Measurements from ENCODE around the gene MSANTD2. TPM values are rescaled to one million over a fixed set of nuclear protein-coding genes. Genes with fewer than 3 reads are reported as not detected.

MSANTD2 gene
- total and polyA plus RNA-seq, 2 of the 4 experiments (the other 2 are of a cell fraction) = 5.0 to 6.0 TPM

- POLR2A ChIA-PET (ENCODE audit: unreplicated experiment) = no interaction called here
Measured at GRCh38 chr11:124743050-124743449, 57.2 kb downstream of the MSANTD2 start.

More at GRCh38 chr11:124743050-124743449, 57.2 kb downstream of the MSANTD2 start:
- Histone ChIP-seq H3K23ac (ENCODE audit: low read depth, low read length) (no peak overlapping the region), H2BK20ac (ENCODE audit: low read depth, low read length) (no peak overlapping the region), H3K9me1 (ENCODE audit: insufficient read depth, low read length) (0 out of 2 replicates have a peak, but pooled peaks cover 5% of the 10 kb centered on the region), H3K4me2 (ENCODE audit: low read depth, low read length) (no peak overlapping the region), H3K36me3 (ENCODE audit: control insufficient read depth, insufficient read depth, low read length) (no peaks in the 10 kb centered on the region), H3K4ac (ENCODE audit: low read depth, low read length) (no peak overlapping the region), H3K27me3 (ENCODE audit: control insufficient read depth, insufficient read depth, low read length) (peaks cover 5% of the 10 kb centered on the region; the same call in 1 of the 2 replicates), H4K5ac (ENCODE audit: low read depth, low read length) (no peak overlapping the region), H3K27ac (ENCODE audit: insufficient read depth, low read length) (no peak overlapping the region), H3K9me3 (ENCODE audit: control insufficient read depth, insufficient read depth, low read length) (no peaks in the 10 kb centered on the region), H2BK15ac (ENCODE audit: low read depth, low read length) (no peak overlapping the region), H3K4me1 (ENCODE audit: control insufficient read depth, insufficient read depth, low read length) (peaks cover 4% of the 10 kb centered on the region; the same call in 1 of the 2 replicates), H4K8ac (ENCODE audit: low read depth in 2 of 2, low read length in 2 of 2) (no peak overlapping the region), H4K20me1 (ENCODE audit: insufficient read depth, low read length) (no peaks in the 10 kb centered on the region), H3K18ac (ENCODE audit: low read depth, low read length) (no peak overlapping the region), H2AK9ac (replicated peaks; ENCODE audit: low read depth, low read length, poor library complexity) (no peak overlapping the region), H2BK120ac (ENCODE audit: low read depth, low read length) (no peak overlapping the region), H3K79me1 (ENCODE audit: low read depth in 1 of 2, low read length in 2 of 2) (peaks cover 0 to 7% of the 10 kb centered on the region in 2 experiments; a peak in 2 of 4 replicates), H4K91ac (ENCODE audit: insufficient read depth, low read depth, low read length) (no peak overlapping the region), H3K9ac (ENCODE audit: low read depth, low read length) (no peak overlapping the region), H3K14ac (replicated peaks; ENCODE audit: low read depth, low read length) (no peak overlapping the region), H2AK5ac (ENCODE audit: low read depth, low read length) (no peak overlapping the region), H3K56ac (ENCODE audit: extremely low read depth, insufficient read depth, low read length) (no peak overlapping the region), H2BK5ac (ENCODE audit: low read depth, low read length, poor library complexity, severe bottlenecking) (no peak overlapping the region), H2AFZ (replicated peaks; ENCODE audit: low read length, poor library complexity) (no peak overlapping the region), H3K4me3 (ENCODE audit: insufficient read depth, low read depth, low read length) (no peak overlapping the region)
- in situ Hi-C loops (cut with MboI; ENCODE audit: low sequenced_read_pairs) = no loop called here
- CTCF ChIA-PET = interaction anchor here (0.6 kb wide), 1 partner anchor 37 kb away, joined by 3 read pairs; no protein-coding TSS in a partner anchor
- ATAC-seq (ENCODE audit: low read depth) (no peak), DNase-seq (no peak)
- BruUV-seq (replicated peaks) = no TSS peak
- dilution Hi-C loops (cut with HindIII; ENCODE audit: low sequenced_read_pairs, unreplicated experiment) = no loop called here
- intact Hi-C loops (cut with micrococcal nuclease) = loop anchor here (10.0 kb wide), 1 partner anchor 68 kb away; the partner anchor contains the start of genes SIAE and SPA17
- WGBS, 2 experiments (ENCODE audit: extremely low coverage in 2 of 2, insufficient read length in 1 of 2) = no CpG with 5 or more reads among the region's 6 CpGs
- TF ChIP-seq MXI1 (IDR thresholded peaks at IDR 0.05; ENCODE audit: borderline replicate concordance, low read depth, low read length) = no peak
- no peak for TF ChIP-seq USF2 (IDR thresholded peaks at IDR 0.05; ENCODE audit: low read depth, low read length)
- TF ChIP-seq RAD21 (IDR thresholded peaks at IDR 0.05; ENCODE audit: low read length) = no peak
- TF ChIP-seq MAFK (IDR thresholded peaks at IDR 0.05; ENCODE audit: low read depth, low read length) = no peak
- TF ChIP-seq FOS (IDR thresholded peaks at IDR 0.05; ENCODE audit: low read depth, low read length) = no peak
- TF ChIP-seq BHLHE40 (IDR thresholded peaks at IDR 0.05; ENCODE audit: low read depth, low read length) = no peak
- no peak for TF ChIP-seq CTCF (conservative IDR thresholded peaks at IDR 0.05; ENCODE audit: low read depth, low read length)
- TF ChIP-seq CEBPB (IDR thresholded peaks at IDR 0.05; ENCODE audit: low read depth, low read length) = no peak
- TF ChIP-seq RCOR1 (IDR thresholded peaks at IDR 0.05; ENCODE audit: insufficient replicate concordance, low read length) = no peak
- TF ChIP-seq CHD1 (IDR thresholded peaks at IDR 0.05; ENCODE audit: low read depth, low read length) = no peak
- no peak for TF ChIP-seq SMC3 (IDR thresholded peaks at IDR 0.05; ENCODE audit: low read depth, low read length)
- TF ChIP-seq RFX5 (IDR thresholded peaks at IDR 0.05; ENCODE audit: low read depth, low read length) = no peak
- no peak for TF ChIP-seq MAZ (IDR thresholded peaks at IDR 0.05; ENCODE audit: borderline replicate concordance, low read depth, low read length)
- no peak for TF ChIP-seq NFE2L2 (IDR thresholded peaks at IDR 0.05; ENCODE audit: low read depth, low read length)
- no peak for TF ChIP-seq POLR2A (IDR thresholded peaks at IDR 0.05; ENCODE audit: low read depth, low read length)
- no peak for TF ChIP-seq ELK1 (IDR thresholded peaks at IDR 0.05; ENCODE audit: borderline replicate concordance, low read depth, low read length)
